Measurements from ENCODE around the gene KISS1R.

The KISS1R gene

DNA sequence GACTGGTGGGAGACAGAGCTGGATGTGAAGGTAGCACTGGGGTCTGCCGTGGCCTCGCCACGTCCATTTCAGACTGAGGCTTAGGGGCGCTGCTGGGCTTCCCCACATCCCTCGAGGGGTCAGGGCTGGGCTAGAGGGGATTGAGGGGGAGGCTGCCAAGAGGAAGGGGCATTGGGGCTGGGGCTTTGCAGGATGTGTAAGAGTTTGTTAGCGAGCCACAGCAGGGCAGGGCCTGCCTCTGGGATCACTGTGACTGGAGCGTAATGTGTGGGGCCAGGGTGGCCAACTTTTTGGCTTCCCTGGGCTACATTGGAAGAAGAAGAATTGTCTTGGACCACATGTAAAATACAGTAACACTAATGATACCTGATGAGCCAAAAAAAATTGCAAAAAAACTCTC is 22.8 kb downstream of the KISS1R start:
- no peak for DNase-seq

- peak; percentile 42 to 73 (median 64) for DNase-seq
Measured at GRCh38 chr19:940591-941291, 23.6 kb downstream of the KISS1R start.

DNA sequence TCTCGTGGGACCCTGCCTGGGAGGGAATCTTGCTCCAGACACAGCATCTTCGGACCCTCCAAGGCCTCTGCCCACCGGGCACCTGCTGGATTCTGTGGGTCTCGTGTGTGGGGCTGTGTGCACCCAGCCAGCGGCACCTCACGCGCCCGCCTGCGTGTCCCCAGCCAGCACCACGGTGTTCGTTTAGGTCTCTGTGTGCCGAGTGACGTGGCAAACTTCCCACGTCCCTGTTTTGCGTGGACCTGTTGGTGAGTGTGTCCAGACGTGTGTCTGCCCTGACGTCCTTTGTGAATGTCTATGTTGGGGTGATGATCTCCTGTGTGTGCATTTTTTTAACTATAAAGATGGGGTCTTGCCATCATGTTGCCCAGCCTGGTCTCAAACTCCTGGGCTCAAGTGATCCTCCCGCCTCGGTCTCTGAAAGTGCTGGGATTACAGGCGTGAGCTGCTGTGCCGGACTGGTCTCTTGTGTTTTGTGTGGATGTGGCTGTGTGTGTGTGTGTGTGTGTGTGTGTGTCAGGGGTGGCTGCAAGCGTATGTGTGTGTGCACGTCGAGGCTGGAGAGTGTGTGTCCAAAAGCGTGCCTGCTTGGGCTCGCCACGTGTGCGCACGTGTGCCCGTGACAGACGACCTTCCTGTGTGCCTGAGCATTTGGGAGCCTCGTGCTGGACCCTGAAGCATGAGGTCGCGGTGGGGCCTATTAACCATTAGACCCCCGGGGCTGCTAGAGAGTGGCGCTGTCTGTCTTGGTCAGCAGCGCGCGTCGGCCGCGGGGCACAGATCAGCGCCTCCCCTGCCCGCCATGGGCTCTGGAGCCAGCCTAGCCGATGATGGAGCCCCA is 24.4 kb downstream of the KISS1R start:
- DNase-seq: no peak

- no peak for DNase-seq
Measured at GRCh38 chr19:942133-942645, 25.1 kb downstream of the KISS1R start.

GRCh38 chr19:943551-944170 is 26.5 kb downstream of the KISS1R start:
- DNase-seq: no peak

GRCh38 chr19:944171-944567 is 27.0 kb downstream of the KISS1R start:
- DNase-seq: no peak

- DNase-seq: no peak
Measured at GRCh38 chr19:944663-945241, 27.6 kb downstream of the KISS1R start.

DNA sequence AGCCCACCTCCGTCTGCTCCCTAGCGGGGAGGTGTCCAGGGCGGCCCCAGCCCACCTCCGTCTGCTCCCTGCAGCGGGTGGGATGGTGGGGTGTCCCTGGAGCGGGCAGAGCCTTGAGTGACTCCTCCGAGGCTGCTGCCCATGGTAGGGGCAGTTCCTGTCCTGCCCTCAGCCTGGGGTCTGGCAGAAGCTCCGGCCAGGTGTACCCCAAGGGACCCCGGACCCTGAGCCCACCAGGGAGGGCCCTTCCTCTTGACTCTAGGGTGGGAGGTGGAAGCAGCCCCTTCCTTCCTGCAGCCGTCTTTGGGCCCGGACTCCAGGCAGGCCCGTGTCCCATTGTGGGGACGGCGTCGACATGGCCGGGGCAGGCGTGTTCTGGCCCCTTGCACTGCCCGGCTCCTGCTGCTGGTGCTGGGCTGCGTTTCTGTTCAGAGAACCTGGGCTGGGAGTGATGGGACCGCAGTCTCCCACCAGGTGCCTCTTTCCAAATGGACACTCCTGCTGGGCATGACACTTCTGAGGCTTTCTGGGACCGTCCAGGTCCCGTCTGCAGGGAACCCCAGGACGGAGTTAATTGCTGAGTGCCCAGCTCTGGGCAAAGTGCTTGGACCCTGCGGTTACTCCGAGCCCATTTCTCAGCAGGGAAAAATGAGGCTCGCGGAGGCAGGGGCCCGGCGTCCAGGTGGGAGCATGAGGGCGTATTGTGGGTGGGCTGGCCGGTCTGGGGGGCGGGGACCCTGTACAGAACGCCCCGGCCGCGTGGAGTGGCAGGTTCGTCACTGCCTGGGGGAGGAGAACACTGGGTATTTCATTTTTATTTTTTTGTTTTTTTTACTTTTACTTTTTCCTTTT is 28.5 kb downstream of the KISS1R start:
- DNase-seq: no peak

GRCh38 chr19:947090-947706 is 30.1 kb downstream of the KISS1R start:
- DNase-seq: no peak

DNA sequence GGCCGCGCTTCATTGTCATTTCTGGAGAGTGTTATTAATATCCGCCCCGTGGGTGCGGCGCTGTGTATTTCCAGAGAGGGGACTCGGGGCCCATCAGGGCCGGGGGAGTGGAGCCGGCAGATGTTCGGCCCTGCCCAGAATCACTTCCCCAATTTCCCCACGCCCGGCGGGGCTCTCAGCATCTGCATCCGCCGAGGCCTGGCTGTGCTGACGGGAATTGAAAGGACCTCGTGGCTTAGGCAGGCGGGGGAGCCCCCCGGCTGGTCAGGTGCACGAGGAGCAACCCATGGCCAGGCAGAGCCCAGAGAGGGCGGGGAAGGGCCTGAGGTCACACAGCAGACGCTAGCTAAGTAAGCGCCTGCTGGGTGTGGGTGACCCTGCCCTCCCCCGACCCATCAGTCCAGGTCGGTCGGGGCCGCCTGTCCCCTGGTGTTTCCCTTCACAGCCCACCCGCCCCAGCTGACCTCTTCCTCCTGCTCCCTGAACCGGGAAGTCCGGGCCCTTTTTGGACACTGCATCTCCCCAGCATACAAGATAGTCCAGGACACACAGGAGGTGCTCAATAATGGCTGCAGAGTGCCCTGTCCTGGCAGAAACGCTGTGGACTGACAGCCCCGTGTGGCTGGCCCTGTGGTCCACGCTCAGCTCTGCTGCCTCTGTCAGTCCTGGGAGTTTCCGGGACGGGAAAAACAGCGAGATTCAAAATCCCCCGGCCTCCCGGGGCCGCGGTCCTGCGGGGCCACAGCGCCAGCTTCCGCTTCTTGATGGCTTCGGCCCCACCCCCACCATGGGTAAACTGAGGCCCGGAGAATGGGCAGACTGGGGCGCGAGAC is 30.8 kb downstream of the KISS1R start:
- no peak for DNase-seq

- DNase-seq: no peak
Measured at GRCh38 chr19:948842-949496, 31.8 kb downstream of the KISS1R start.

GRCh38 chr19:950352-951066 is 33.4 kb downstream of the KISS1R start:
- no peak for DNase-seq

- DNase-seq: no peak
Measured at GRCh38 chr19:952049-952679, 35.0 kb downstream of the KISS1R start.

DNA sequence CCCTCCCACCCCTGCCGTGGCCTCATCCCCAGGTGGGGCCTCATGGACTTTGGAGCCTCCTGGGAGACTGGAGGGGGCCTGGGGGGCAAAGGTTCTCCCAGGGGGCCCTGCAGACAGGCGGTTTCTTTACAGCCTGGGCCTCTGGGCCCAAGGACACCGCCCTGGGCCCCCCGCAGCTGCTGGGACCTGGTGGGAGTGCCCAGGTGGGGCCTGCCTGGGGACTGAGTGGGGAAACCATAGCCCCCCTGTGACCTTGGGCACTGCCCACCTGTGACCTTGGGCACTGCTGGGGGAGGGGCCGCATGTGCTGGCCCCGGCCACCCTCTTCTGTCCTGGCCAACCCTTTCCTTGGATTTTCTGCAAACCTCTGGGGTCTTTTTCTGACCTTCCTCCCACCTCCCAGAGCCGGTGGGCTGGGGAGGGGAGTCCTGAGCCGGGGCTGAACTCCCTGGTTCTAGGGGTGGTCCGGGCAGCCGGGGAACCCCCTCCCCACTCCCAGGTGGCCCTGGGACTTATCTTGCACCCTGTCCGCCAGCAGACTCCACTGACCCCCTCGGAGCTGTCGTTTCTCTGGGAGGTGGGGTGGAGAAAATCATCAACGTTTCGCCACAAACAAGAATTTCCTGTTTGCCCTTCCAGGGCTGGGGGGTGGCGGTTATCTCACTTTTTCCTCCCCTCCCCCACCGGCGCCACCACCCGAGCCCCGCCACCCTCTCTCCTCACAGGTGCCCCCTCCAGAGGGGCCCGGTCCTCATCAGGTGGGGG is 35.7 kb downstream of the KISS1R start:
- DNase-seq: no peak

GRCh38 chr19:953445-954271 is 36.5 kb downstream of the KISS1R start:
- DNase-seq: no peak

- no peak for DNase-seq
Measured at GRCh38 chr19:954272-954671, 37.1 kb downstream of the KISS1R start.

Measured in T-helper 1 cell (primary cell).